Spleen (tissue), 7 donors: ENCODE results near the gene KCTD13.

Experiments
- POLR2A ChIP-seq, 3 donors: fragments of 450-650 bp; IDR thresholded peaks; one replicate each; pipeline ENCODE4 v1.5.1; 2017; ENCODE audit warnings: antibody characterized with exemption in 3 of 3, mild to moderate bottlenecking in 1 of 3
- TF ChIP-seq, protein P1 (sequence below), 11 experiments: fragments of 200-600 bp in 7 of 11; fragments of 450-650 bp in 4 of 11; sonication (generic) in 4 of 11; IDR thresholded peaks in 8 of 11; conservative IDR thresholded peaks in 3 of 11; 1 replicate in 7 of 11; 2 replicates in 4 of 11; pipeline versions ENCODE4 v1.4.0 to v1.8.0; 2016 to 2021; ENCODE audit warnings: antibody characterized with exemption in 11 of 11, inconsistent platforms in 4 of 11, mild to moderate bottlenecking in 1 of 11
- donor health status: DM: no; HTN: no; CAD: no; lungs with moderate emphysema.
- donor health status: DM: no; HTN: no; CAD: no.
- donor health status: DM: no; HTN: no; CAD: no.

DNA sequence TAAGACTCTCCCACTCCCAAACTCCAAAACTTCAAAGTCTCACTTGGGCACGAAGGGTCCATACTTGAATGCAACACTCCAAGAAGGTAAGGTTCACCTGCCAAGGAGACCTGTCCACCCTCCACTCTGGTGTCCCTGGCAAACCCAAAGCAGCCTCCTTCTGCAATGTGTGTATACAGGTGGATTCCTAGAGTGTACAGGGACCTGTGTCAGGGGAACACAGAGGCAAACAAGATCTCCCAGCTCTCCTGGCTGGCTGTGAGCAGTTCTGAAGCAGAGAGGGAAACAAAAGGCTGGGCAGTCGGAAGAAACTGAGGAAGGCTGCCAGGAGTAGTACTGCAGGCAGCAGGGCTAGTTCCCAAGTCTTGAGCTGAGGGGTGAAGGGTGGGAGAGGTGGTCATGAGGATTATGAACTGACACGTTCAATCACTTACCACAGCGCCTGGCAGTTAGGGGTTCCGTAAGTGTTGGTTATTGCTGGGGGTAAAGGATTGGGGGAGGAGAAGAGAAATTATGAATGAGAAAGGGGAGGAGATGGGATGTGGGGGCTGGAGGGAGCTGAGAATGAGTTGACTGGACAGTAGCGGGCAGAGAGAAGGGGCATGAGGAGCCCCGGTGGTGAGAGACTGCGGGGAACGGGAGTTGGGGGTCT, 795 bp downstream of the KCTD13 start:
- TF ChIP-seq, protein P1, sequence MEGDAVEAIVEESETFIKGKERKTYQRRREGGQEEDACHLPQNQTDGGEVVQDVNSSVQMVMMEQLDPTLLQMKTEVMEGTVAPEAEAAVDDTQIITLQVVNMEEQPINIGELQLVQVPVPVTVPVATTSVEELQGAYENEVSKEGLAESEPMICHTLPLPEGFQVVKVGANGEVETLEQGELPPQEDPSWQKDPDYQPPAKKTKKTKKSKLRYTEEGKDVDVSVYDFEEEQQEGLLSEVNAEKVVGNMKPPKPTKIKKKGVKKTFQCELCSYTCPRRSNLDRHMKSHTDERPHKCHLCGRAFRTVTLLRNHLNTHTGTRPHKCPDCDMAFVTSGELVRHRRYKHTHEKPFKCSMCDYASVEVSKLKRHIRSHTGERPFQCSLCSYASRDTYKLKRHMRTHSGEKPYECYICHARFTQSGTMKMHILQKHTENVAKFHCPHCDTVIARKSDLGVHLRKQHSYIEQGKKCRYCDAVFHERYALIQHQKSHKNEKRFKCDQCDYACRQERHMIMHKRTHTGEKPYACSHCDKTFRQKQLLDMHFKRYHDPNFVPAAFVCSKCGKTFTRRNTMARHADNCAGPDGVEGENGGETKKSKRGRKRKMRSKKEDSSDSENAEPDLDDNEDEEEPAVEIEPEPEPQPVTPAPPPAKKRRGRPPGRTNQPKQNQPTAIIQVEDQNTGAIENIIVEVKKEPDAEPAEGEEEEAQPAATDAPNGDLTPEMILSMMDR (IDR thresholded peaks at IDR 0.05 in 8 of 11, conservative IDR thresholded peaks at IDR 0.05 in 3 of 11): no peak
- TF ChIP-seq POLR2A (IDR thresholded peaks at IDR 0.05): no peak
